CD4-positive, alpha-beta memory T cell (primary cell): ENCODE measurements around the gene DOK5. TPM values are rescaled to one million over a fixed set of nuclear protein-coding genes. Genes with fewer than 3 reads are reported as not detected.

Source experiments
- CTCF ChIA-PET: fragments of 350-600 bp; sonication (Branson Sonifier 250); formaldehyde crosslinking; loops from one replicate; lab custom pipeline; 2021; ENCODE audit warnings: inconsistent platforms; ENCODE audit not compliant: partially characterized antibody; lab: Charles Lee
- POLR2A ChIA-PET: fragments of 350-600 bp; sonication (Branson Sonifier 250); formaldehyde crosslinking; loops from one replicate; lab custom pipeline; 2021; ENCODE audit not compliant: partially characterized antibody; lab: Charles Lee
- DNase-seq, 5 donors: peaks; one replicate each; pipeline versions ENCODE4 v3.0.0 to v3.0.0-alpha.2; 2020 to 2022; ENCODE audit warnings: mixed read lengths in 1 of 5
- H3K27ac ChIP-seq: one replicate; pipeline ENCODE4 v1.7.0; 2013; ENCODE audit warnings: low read depth, low read length
- H3K27me3 ChIP-seq: 2 replicates; pipeline ENCODE4 v1.7.0; 2013; ENCODE audit warnings: mild to moderate bottlenecking, low read length, moderate library complexity; ENCODE audit not compliant: insufficient read depth
- H3K36me3 ChIP-seq: 2 replicates; pipeline ENCODE4 v1.7.0; 2013; ENCODE audit warnings: mild to moderate bottlenecking, low read length, moderate library complexity; ENCODE audit not compliant: insufficient read depth
- H3K4me1 ChIP-seq: 2 replicates; pipeline ENCODE4 v1.7.0; 2013; ENCODE audit warnings: mild to moderate bottlenecking, low read length, moderate library complexity; ENCODE audit not compliant: insufficient read depth
- H3K4me3 ChIP-seq, 2 donors: one replicate each; pipeline ENCODE4 v1.7.0; 2013; ENCODE audit warnings: low read length in 2 of 2, mild to moderate bottlenecking in 1 of 2
- H3K9me3 ChIP-seq, 2 donors: one replicate each; pipeline ENCODE4 v1.7.0; 2013; ENCODE audit warnings: low read length in 2 of 2, control low read depth in 1 of 2; ENCODE audit not compliant: control insufficient read depth in 1 of 2
- H3K27ac Mint-ChIP-seq, 7 donors: one replicate each; pipeline ENCODE4 v1.8.0; 2020 to 2021; ENCODE audit warnings: mixed read lengths in 7 of 7, mild to moderate bottlenecking in 6 of 7, inconsistent platforms in 3 of 7, moderate library complexity in 3 of 7
- H3K27me3 Mint-ChIP-seq, 2 donors: one replicate each; pipeline ENCODE4 v1.8.0; 2020 to 2021; ENCODE audit warnings: mixed read lengths in 2 of 2
- H3K36me3 Mint-ChIP-seq, 2 donors: one replicate each; pipeline ENCODE4 v1.8.0; 2020 to 2021; ENCODE audit warnings: mixed read lengths in 2 of 2, inconsistent platforms in 1 of 2, mild to moderate bottlenecking in 1 of 2
- H3K4me1 Mint-ChIP-seq, 4 donors: one replicate each; pipeline ENCODE4 v1.8.0; 2020 to 2021; ENCODE audit warnings: mixed read lengths in 4 of 4, mild to moderate bottlenecking in 1 of 4
- H3K4me3 Mint-ChIP-seq, 8 donors: one replicate each; pipeline ENCODE4 v1.8.0; 2020 to 2021; ENCODE audit warnings: mixed read lengths in 8 of 8, mild to moderate bottlenecking in 7 of 8, moderate library complexity in 6 of 8, inconsistent platforms in 3 of 8
- H3K9me3 Mint-ChIP-seq, 8 donors: one replicate each; pipeline ENCODE4 v1.8.0; 2020 to 2021; ENCODE audit warnings: mixed read lengths in 8 of 8, mild to moderate bottlenecking in 5 of 8, inconsistent platforms in 3 of 8, moderate library complexity in 1 of 8
- intact Hi-C: fragments of 100-400 bp; cut with micrococcal nuclease; formaldehyde crosslinking; loops from one replicate; pipeline ENCODE4 v1.15.1; 2023
- polyA plus RNA-seq, 2 donors: library from polyadenylated mRNA; unstranded; fragments of 300-500 nt; fragmentation: Illumina TruSeq; gene quantifications; one replicate each; pipeline ENCODE4 v1.2.3, GENCODE V29; 2021
- total RNA-seq, 2 experiments: library from RNA; stranded (reverse); gene quantifications; one replicate each; pipeline ENCODE4 v1.2.3, GENCODE V29; 2021

Gene DOK5
- total and polyA plus RNA-seq, 4 experiments from 2014 or later: not detected

- Histone ChIP-seq H3K9me3 (no peaks in the 10 kb centered on the region), H3K4me1 (no peaks in the 10 kb centered on the region), H3K4me3 (no peak overlapping the region), H3K27ac (no peak overlapping the region), H3K36me3 (no peaks in the 10 kb centered on the region), H3K27me3 (no peaks in the 10 kb centered on the region)
- Mint-ChIP-seq H3K36me3 (no peaks in the 10 kb centered on the region), H3K27me3 (no peaks in the 10 kb centered on the region), H3K9me3 (peaks cover 0 to 3% (median 0%) of the 10 kb centered on the region in 8 donors), H3K4me3 (no peak overlapping the region), H3K27ac (no peak overlapping the region), H3K4me1 (no peaks in the 10 kb centered on the region)
- POLR2A ChIA-PET: no interaction called here
- CTCF ChIA-PET: no interaction called here
- no peak for DNase-seq
- intact Hi-C loops: no loop called here
Observed at GRCh38 chr20:54577637-54578036, 102.2 kb downstream of the DOK5 start.

GRCh38 chr20:54585217-54585616 lies 109.8 kb downstream of the DOK5 start:
- no peak for DNase-seq
- CTCF ChIA-PET: no interaction called here
- no peak overlapping the region for H3K27ac Mint-ChIP-seq

GRCh38 chr20:54587408-54587807 lies 112.0 kb downstream of the DOK5 start:
- no peak for DNase-seq
- Histone ChIP-seq H3K4me1 (no peaks in the 10 kb centered on the region), H3K27ac (no peak overlapping the region), H3K9me3 (no peaks in the 10 kb centered on the region), H3K27me3 (no peaks in the 10 kb centered on the region), H3K36me3 (no peaks in the 10 kb centered on the region), H3K4me3 (no peak overlapping the region)
- ChIA-PET CTCF (no interaction called here), POLR2A (no interaction called here)
- Mint-ChIP-seq H3K27me3 (peaks cover 8 to 9% of the 10 kb centered on the region in 2 donors), H3K9me3 (peaks cover 0 to 9% (median 5%) of the 10 kb centered on the region in 8 donors), H3K27ac (no peak overlapping the region), H3K4me1 (no peaks in the 10 kb centered on the region), H3K36me3 (no peaks in the 10 kb centered on the region), H3K4me3 (no peak overlapping the region)
- intact Hi-C loops: no loop called here

More at GRCh38 chr20:54585217-54585616, 109.8 kb downstream of the DOK5 start:
- H3K9me3 ChIP-seq: no peaks in the 10 kb centered on the region
- no peaks in the 10 kb centered on the region for H3K27me3 ChIP-seq
- Mint-ChIP-seq H3K4me1 (no peaks in the 10 kb centered on the region), H3K27me3 (peaks cover 7 to 8% of the 10 kb centered on the region in 2 donors), H3K9me3 (peaks cover 0 to 12% (median 5%) of the 10 kb centered on the region in 8 donors), H3K4me3 (no peak overlapping the region), H3K36me3 (no peaks in the 10 kb centered on the region)
- POLR2A ChIA-PET: no interaction called here
- H3K4me1 ChIP-seq: no peaks in the 10 kb centered on the region
- H3K4me3 ChIP-seq: no peak overlapping the region
- no peaks in the 10 kb centered on the region for H3K36me3 ChIP-seq
- no peak overlapping the region for H3K27ac ChIP-seq
- intact Hi-C loops: no loop called here

GRCh38 chr20:54589402-54590030 lies 114.1 kb downstream of the DOK5 start:
- no peak overlapping the region for H3K4me3 Mint-ChIP-seq
- ChIA-PET CTCF (no interaction called here), POLR2A (no interaction called here)
- H3K36me3 Mint-ChIP-seq: no peaks in the 10 kb centered on the region
- no peaks in the 10 kb centered on the region for H3K9me3 ChIP-seq
- H3K27ac ChIP-seq: no peak overlapping the region
- peaks cover 0 to 5% (median 0%) of the 10 kb centered on the region in 8 donors for H3K9me3 Mint-ChIP-seq
- intact Hi-C loops: no loop called here
- no peak overlapping the region for H3K4me3 ChIP-seq
- H3K27me3 Mint-ChIP-seq: peaks cover 8 to 9% of the 10 kb centered on the region in 2 donors
- no peak for DNase-seq
- no peak overlapping the region for H3K27ac Mint-ChIP-seq
- H3K4me1 Mint-ChIP-seq: no peaks in the 10 kb centered on the region
- no peaks in the 10 kb centered on the region for H3K4me1 ChIP-seq
- H3K27me3 ChIP-seq: no peaks in the 10 kb centered on the region
- no peaks in the 10 kb centered on the region for H3K36me3 ChIP-seq

GRCh38 chr20:54590856-54591255 lies 115.5 kb downstream of the DOK5 start:
- ChIA-PET POLR2A (no interaction called here), CTCF (no interaction called here)
- Histone ChIP-seq H3K27me3 (no peaks in the 10 kb centered on the region), H3K27ac (no peak overlapping the region), H3K36me3 (no peaks in the 10 kb centered on the region), H3K4me1 (no peaks in the 10 kb centered on the region), H3K4me3 (no peak overlapping the region), H3K9me3 (no peaks in the 10 kb centered on the region)
- Mint-ChIP-seq H3K4me1 (no peaks in the 10 kb centered on the region), H3K36me3 (no peaks in the 10 kb centered on the region), H3K9me3 (peaks cover 0 to 3% (median 0%) of the 10 kb centered on the region in 8 donors), H3K27me3 (peaks cover 8 to 9% of the 10 kb centered on the region in 2 donors), H3K4me3 (no peak overlapping the region), H3K27ac (no peak overlapping the region)
- intact Hi-C loops: no loop called here
- DNase-seq: no peak

GRCh38 chr20:54596651-54597050 lies 121.3 kb downstream of the DOK5 start:
- H3K27me3 Mint-ChIP-seq: peaks cover 0 to 3% of the 10 kb centered on the region in 2 donors
- intact Hi-C loops: no loop called here

GRCh38 chr20:54598352-54598751 lies 123.0 kb downstream of the DOK5 start:
- Histone ChIP-seq H3K27me3 (no peaks in the 10 kb centered on the region), H3K4me1 (no peaks in the 10 kb centered on the region), H3K27ac (no peak overlapping the region), H3K36me3 (no peaks in the 10 kb centered on the region), H3K4me3 (no peak overlapping the region), H3K9me3 (no peaks in the 10 kb centered on the region)
- Mint-ChIP-seq H3K4me3 (no peak overlapping the region), H3K36me3 (no peaks in the 10 kb centered on the region), H3K4me1 (no peaks in the 10 kb centered on the region), H3K27ac (no peak overlapping the region), H3K27me3 (peaks cover 0 to 3% of the 10 kb centered on the region in 2 donors), H3K9me3 (peaks cover 0 to 8% (median 4%) of the 10 kb centered on the region in 8 donors)
- intact Hi-C loops: no loop called here
- ChIA-PET CTCF (no interaction called here), POLR2A (interaction anchor here (0.5 kb wide), 1 partner anchor 360 kb away, joined by 3 read pairs; no protein-coding TSS in a partner anchor)
- no peak for DNase-seq

More at GRCh38 chr20:54596651-54597050, 121.3 kb downstream of the DOK5 start:
- Histone ChIP-seq H3K36me3 (no peaks in the 10 kb centered on the region), H3K9me3 (no peaks in the 10 kb centered on the region), H3K27ac (no peak overlapping the region), H3K27me3 (no peaks in the 10 kb centered on the region), H3K4me3 (no peak overlapping the region), H3K4me1 (no peaks in the 10 kb centered on the region)
- Mint-ChIP-seq H3K36me3 (no peaks in the 10 kb centered on the region), H3K9me3 (peaks cover 0 to 7% (median 4%) of the 10 kb centered on the region in 8 donors), H3K4me3 (no peak overlapping the region), H3K27ac (no peak overlapping the region), H3K4me1 (no peaks in the 10 kb centered on the region)
- DNase-seq: no peak
- ChIA-PET POLR2A (no interaction called here), CTCF (no interaction called here)
